ENCODE results near the gene GBA2.

Gene GBA2

DNA sequence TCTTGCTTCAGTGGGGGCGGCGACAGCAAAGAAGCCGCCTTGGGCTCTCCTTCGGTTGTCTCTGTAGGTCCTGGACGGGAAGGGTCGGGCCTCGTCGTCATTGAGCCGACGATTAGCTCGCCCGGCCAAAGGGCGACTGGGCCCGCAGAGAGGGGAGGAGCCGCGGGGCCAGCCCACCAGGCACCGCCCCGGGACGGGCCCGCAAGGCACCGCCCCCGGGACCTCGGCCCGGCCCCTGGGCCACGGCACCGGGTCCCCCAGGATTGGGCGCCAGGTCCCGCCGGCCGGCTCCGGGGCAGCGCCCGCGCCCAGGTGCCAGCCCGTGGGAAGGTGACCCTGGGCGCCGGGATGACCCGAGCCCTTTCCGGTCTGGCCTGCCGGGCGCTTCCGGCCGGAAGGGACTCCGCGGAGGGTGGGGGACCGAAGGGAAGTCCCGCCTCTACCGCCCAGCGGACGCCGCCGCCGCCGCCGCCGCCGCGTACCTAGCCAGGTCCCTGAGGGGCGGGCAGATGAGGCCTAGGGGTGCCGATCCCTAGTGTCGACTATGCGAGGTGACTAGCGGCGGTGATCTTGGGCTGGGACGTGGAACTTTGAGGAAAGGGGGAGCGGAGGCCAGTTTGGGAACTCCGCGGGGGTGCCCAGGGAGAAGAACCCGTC, at the start of gene GBA2, which contains the start of gene RGP1:
Gene GBA2 (minus strand): TSS at position 371 of the 657 bp plus-strand sequence. CDS start 524 bp downstream, outside the sequence.
Gene RGP1 (plus strand): TSS at position 430 of the 657 bp plus-strand sequence. CDS start 469 bp downstream, outside the sequence.
- Histone ChIP-seq H3K27ac (ENCODE audit: low read depth, low read length) (peak within 1 kb of the TSS; percentile 92), H3K4me3 (ENCODE audit: low read depth in 1 of 2, low read length in 2 of 2) (peak within 1 kb of the TSS; percentile 81 to 99), H3K4me1 (ENCODE audit: control insufficient read depth in 1 of 2, insufficient read depth in 2 of 2, low read length in 2 of 2) (peaks cover 37 to 42% of the 10 kb centered on the region in 2 donors), H3K36me3 (ENCODE audit: control insufficient read depth in 1 of 2, insufficient read depth in 2 of 2, low read length in 2 of 2) (peaks cover 40 to 43% of the 10 kb centered on the region in 2 donors), H3K27me3 (ENCODE audit: control insufficient read depth in 1 of 2, insufficient read depth in 2 of 2, low read length in 2 of 2) (no peaks in the 10 kb centered on the region), H3K9ac (ENCODE audit: low read depth in 1 of 2, low read length in 2 of 2) (peak within 1 kb of the TSS; percentile 95 to 96), H3K9me3 (ENCODE audit: control insufficient read depth in 1 of 2, low read length in 2 of 2) (no peaks in the 10 kb centered on the region)

DNA sequence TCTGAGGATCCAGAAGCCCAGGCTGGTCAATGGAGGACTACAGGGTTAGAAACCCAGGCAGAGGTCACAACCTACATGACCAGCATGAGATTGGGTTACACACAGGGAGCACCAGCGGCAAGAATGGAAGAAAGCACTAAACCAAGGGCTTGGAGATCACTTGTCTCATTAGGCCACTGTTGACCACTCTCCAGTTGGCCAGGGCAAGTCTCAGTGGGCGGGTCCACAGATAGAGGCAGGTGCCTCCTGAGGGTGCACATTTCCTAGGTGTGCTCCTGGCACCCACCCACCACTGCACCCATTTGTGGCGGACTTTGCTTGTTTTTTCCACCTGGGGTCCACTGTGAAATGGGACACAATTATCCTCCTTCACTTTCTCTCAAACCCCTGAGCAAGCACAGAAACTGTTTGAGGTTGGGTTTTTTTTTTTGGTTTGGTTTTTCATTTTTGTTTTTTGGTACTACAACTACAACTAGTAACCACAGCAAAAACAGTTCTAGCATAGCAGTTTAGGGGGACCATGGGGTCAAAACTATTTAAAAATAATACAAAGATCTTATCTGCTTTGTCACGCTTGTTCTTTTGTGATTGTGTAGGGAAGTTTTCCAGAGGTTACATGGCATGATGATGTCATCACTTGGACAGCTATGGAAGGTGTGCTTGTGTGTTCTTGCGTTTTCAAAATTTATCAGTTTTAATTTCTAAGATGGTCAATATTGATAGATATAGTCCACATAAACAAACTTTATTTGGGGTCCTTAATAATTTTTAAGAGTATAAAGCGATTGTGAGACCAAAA, 48.5 kb upstream of the GBA2 start:
- Histone ChIP-seq H3K4me3 (ENCODE audit: low read depth in 1 of 2, low read length in 2 of 2) (no peak overlapping the region), H3K4me1 (ENCODE audit: control insufficient read depth in 1 of 2, insufficient read depth in 2 of 2, low read length in 2 of 2) (peaks cover 2 to 4% of the 10 kb centered on the region in 2 donors), H3K36me3 (ENCODE audit: control insufficient read depth in 1 of 2, insufficient read depth in 2 of 2, low read length in 2 of 2) (peaks cover 8 to 28% of the 10 kb centered on the region in 2 donors), H3K9ac (ENCODE audit: low read depth in 1 of 2, low read length in 2 of 2) (no peak overlapping the region), H3K27me3 (ENCODE audit: control insufficient read depth in 1 of 2, insufficient read depth in 2 of 2, low read length in 2 of 2) (no peaks in the 10 kb centered on the region), H3K9me3 (ENCODE audit: control insufficient read depth in 1 of 2, low read length in 2 of 2) (no peaks in the 10 kb centered on the region), H3K27ac (ENCODE audit: low read depth, low read length) (no peak overlapping the region)

DNA sequence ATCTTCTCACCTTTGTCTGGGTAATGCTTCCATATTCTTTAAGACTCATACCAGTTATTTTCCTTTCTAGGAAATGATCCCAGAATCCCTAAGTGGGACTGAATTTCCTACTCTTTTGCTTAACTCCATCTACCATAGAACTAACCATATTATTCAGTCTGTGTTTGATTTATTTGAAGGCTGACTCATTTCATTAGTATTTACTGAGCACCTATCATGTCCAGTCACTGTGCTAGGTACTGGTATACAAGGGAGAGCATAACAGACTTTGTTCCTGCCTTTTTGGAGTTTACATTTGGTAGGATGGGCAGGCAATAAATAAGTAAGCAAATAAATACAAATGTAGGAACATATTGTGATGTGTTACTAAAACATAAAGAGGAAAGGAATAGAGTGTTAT, 46.7 kb upstream of the GBA2 start:
- Histone ChIP-seq H3K36me3 (ENCODE audit: control insufficient read depth in 1 of 2, insufficient read depth in 2 of 2, low read length in 2 of 2) (peaks cover 0 to 18% of the 10 kb centered on the region in 2 donors), H3K4me1 (ENCODE audit: control insufficient read depth in 1 of 2, insufficient read depth in 2 of 2, low read length in 2 of 2) (peaks cover 4 to 5% of the 10 kb centered on the region in 2 donors), H3K9ac (ENCODE audit: low read depth in 1 of 2, low read length in 2 of 2) (no peak overlapping the region), H3K4me3 (ENCODE audit: low read depth in 1 of 2, low read length in 2 of 2) (no peak overlapping the region), H3K27me3 (ENCODE audit: control insufficient read depth in 1 of 2, insufficient read depth in 2 of 2, low read length in 2 of 2) (no peaks in the 10 kb centered on the region), H3K27ac (ENCODE audit: low read depth, low read length) (no peak overlapping the region), H3K9me3 (ENCODE audit: control insufficient read depth in 1 of 2, low read length in 2 of 2) (no peaks in the 10 kb centered on the region)

DNA sequence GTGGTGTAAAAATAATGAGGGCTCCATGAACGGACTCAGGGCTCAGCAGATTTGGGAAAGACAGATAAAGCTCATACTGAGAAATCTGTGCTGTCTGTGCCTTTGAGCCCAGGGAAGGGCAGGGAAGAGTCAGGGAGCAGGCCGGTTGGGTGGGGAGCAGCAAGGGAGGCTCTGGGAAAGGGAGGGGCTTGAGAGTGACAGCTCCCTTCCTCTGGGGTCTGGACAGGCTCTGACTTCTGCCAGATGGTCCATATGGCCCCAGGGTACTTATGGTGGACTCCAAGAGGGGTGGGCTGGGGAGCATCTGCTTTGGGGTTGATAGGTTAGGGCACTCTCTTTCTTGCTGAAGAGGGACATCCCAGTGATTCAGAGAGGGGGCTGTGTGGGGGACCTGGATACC, 44.4 kb upstream of the GBA2 start:
- no peaks in the 10 kb centered on the region for H3K27me3 ChIP-seq (ENCODE audit: control insufficient read depth in 1 of 2, insufficient read depth in 2 of 2, low read length in 2 of 2)
- no peaks in the 10 kb centered on the region for H3K9me3 ChIP-seq (ENCODE audit: control insufficient read depth in 1 of 2, low read length in 2 of 2)
- H3K27ac ChIP-seq (ENCODE audit: low read depth, low read length), result no peak overlapping the region
- no peak overlapping the region for H3K4me3 ChIP-seq (ENCODE audit: low read depth in 1 of 2, low read length in 2 of 2)
- H3K9ac ChIP-seq (ENCODE audit: low read depth in 1 of 2, low read length in 2 of 2), result no peak overlapping the region
- H3K36me3 ChIP-seq (ENCODE audit: control insufficient read depth in 1 of 2, insufficient read depth in 2 of 2, low read length in 2 of 2), result peaks cover 0 to 10% of the 10 kb centered on the region in 2 donors
- H3K4me1 ChIP-seq (ENCODE audit: control insufficient read depth in 1 of 2, insufficient read depth in 2 of 2, low read length in 2 of 2), result peaks cover 4 to 5% of the 10 kb centered on the region in 2 donors

DNA sequence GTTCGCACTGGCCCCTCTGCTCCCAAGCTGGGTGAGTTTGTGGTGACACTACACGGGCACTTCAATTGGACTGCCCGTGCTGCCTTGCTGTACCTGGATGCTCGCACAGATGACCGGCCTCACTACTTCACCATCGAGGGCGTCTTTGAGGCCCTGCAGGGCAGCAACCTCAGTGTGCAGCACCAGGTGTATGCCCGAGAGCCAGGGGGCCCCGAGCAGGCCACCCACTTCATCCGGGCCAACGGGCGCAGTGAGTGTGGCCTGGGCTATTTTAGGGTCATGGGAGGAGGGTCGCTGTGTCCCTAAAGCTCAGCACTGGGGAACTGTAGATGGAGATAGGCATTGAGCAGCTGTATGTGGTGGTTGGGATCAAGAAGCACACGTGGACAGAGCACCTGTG, 43.8 kb upstream of the GBA2 start:
- Histone ChIP-seq H3K9me3 (ENCODE audit: control insufficient read depth in 1 of 2, low read length in 2 of 2) (no peaks in the 10 kb centered on the region), H3K36me3 (ENCODE audit: control insufficient read depth in 1 of 2, insufficient read depth in 2 of 2, low read length in 2 of 2) (peaks cover 0 to 10% of the 10 kb centered on the region in 2 donors), H3K4me1 (ENCODE audit: control insufficient read depth in 1 of 2, insufficient read depth in 2 of 2, low read length in 2 of 2) (peaks cover 4 to 5% of the 10 kb centered on the region in 2 donors), H3K9ac (ENCODE audit: low read depth in 1 of 2, low read length in 2 of 2) (no peak overlapping the region), H3K27me3 (ENCODE audit: control insufficient read depth in 1 of 2, insufficient read depth in 2 of 2, low read length in 2 of 2) (no peaks in the 10 kb centered on the region), H3K4me3 (ENCODE audit: low read depth in 1 of 2, low read length in 2 of 2) (no peak overlapping the region), H3K27ac (ENCODE audit: low read depth, low read length) (no peak overlapping the region)

DNA sequence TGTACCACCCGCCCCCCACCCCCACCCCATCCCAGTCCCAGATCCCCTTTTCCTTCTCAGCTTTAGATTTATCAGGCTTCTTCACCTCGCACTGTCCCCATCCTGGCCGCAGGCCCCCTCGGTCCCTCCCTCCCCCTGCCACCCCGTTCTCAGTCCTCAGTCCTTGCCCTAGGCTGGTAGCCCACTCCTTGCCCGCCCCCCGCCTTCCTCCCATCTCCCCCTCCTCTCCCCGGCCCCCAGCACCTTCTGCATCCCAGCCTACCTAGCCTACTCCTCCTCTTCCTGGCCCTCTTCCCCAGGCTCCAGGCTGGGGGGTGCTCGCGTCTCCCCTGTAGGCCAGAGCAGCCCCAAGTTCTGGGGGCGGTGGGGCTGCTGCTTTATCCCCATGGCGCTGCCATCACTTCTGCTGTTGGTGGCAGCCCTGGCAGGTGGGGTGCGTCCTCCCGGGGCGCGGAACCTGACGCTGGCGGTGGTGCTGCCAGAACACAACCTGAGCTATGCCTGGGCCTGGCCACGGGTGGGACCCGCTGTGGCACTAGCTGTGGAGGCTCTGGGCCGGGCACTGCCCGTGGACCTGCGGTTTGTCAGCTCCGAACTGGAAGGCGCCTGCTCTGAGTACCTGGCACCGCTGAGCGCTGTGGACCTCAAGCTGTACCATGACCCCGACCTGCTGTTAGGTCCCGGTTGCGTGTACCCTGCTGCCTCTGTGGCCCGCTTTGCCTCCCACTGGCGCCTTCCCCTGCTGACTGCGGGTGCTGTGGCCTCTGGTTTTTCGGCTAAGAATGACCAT, 43.2 kb upstream of the GBA2 start:
- Histone ChIP-seq H3K9ac (ENCODE audit: low read depth in 1 of 2, low read length in 2 of 2) (no peak overlapping the region), H3K27ac (ENCODE audit: low read depth, low read length) (no peak overlapping the region), H3K4me1 (ENCODE audit: control insufficient read depth in 1 of 2, insufficient read depth in 2 of 2, low read length in 2 of 2) (peaks cover 4 to 5% of the 10 kb centered on the region in 2 donors), H3K36me3 (ENCODE audit: control insufficient read depth in 1 of 2, insufficient read depth in 2 of 2, low read length in 2 of 2) (peaks cover 0 to 10% of the 10 kb centered on the region in 2 donors), H3K4me3 (ENCODE audit: low read depth in 1 of 2, low read length in 2 of 2) (no peak overlapping the region), H3K27me3 (ENCODE audit: control insufficient read depth in 1 of 2, insufficient read depth in 2 of 2, low read length in 2 of 2) (no peaks in the 10 kb centered on the region), H3K9me3 (ENCODE audit: control insufficient read depth in 1 of 2, low read length in 2 of 2) (no peaks in the 10 kb centered on the region)

DNA sequence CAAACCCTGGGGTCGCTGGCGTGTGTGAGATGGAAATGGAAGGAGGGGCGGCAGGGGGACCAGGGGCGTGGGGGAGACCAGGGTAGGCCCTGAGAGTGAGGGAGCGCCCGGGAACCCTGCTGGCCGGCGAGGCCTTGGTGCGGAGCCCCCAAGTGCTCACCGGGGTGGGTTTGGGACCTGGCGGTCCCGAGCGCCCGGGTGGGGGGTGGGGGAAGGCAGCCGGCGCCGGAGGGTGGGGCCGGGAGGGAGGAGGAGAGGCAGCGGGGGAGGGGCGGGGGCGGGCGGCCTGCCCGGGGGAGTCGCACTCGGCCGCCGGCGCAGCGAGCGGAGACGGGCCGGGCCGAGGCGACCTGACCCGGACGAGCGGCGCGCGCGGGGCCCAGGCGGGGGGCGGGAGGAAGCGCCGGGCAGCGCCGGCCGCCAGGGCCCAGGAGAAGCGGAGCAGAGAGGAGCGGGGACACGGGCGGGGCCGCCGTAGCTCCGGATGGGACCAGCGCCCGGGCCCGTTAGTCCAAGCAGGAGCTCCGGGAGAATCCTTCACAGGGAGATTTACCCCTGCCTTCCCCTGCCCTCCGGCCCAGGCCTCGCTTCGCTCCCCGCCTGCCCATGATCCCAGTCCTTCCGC, 42.4 kb upstream of the GBA2 start, which contains the start of gene NPR2:
Gene NPR2 (plus strand): TSS at position 295 of the 625 bp plus-strand sequence. CDS start 818 bp downstream, outside the sequence.
- peaks cover 4 to 5% of the 10 kb centered on the region in 2 donors for H3K4me1 ChIP-seq (ENCODE audit: control insufficient read depth in 1 of 2, insufficient read depth in 2 of 2, low read length in 2 of 2)
- no peaks in the 10 kb centered on the region for H3K9me3 ChIP-seq (ENCODE audit: control insufficient read depth in 1 of 2, low read length in 2 of 2)
- H3K9ac ChIP-seq (ENCODE audit: low read depth in 1 of 2, low read length in 2 of 2), result no peak within 1 kb of the TSS
- H3K27me3 ChIP-seq (ENCODE audit: control insufficient read depth in 1 of 2, insufficient read depth in 2 of 2, low read length in 2 of 2), result no peaks in the 10 kb centered on the region
- no peak within 1 kb of the TSS for H3K27ac ChIP-seq (ENCODE audit: low read depth, low read length)
- H3K36me3 ChIP-seq (ENCODE audit: control insufficient read depth in 1 of 2, insufficient read depth in 2 of 2, low read length in 2 of 2), result peaks cover 0 to 10% of the 10 kb centered on the region in 2 donors
- H3K4me3 ChIP-seq (ENCODE audit: low read depth in 1 of 2, low read length in 2 of 2), result peak within 1 kb of the TSS in 1 of 2 donors; percentile 40

DNA sequence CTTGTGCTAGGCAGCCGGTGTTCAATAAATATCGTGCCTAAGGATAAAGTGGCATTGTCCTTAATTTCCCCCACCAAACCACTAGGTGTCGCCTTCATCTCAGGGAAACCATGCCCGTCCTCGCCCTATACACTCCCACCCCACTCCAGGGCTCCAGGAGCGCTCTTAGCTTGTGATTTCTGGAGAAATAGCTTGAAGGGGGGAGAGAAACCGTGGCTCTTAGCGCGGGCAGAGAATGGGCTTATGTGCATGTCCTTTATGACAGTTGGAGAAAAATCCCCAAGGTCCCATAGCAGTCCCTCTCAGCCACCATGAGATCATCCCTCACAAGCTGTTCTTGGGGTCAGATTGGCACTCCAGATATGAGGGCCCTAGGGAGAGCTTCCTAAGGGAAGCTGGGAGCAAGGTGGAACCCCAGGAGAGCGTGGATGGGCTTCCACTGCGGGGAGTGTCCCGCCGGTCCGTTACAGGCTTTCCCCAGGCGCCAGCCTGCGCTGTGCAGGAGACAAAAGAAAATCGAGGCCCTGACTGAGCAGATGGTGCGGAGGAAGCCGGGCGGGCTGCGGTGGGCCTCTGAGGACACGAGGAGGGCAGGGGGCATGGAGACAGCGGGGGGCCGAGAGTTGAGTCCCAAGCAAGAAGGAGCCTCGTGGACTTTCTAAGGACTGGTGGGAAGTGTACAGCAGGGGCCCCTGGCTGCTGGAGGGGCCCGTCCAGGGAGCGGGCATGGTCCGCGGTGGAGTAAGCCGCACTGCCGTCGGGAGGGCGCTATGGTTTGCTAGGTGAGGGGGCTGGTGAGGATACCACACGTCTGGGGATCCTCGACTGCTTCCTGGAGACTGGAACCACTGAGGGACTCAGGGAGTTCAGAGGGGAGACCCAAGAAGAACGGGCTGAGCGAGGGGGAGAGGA, 41.6 kb upstream of the GBA2 start:
- Histone ChIP-seq H3K9ac (ENCODE audit: low read depth in 1 of 2, low read length in 2 of 2) (no peak overlapping the region), H3K27ac (ENCODE audit: low read depth, low read length) (no peak overlapping the region), H3K27me3 (ENCODE audit: control insufficient read depth in 1 of 2, insufficient read depth in 2 of 2, low read length in 2 of 2) (no peaks in the 10 kb centered on the region), H3K4me1 (ENCODE audit: control insufficient read depth in 1 of 2, insufficient read depth in 2 of 2, low read length in 2 of 2) (peaks cover 4 to 5% of the 10 kb centered on the region in 2 donors), H3K4me3 (ENCODE audit: low read depth in 1 of 2, low read length in 2 of 2) (no peak overlapping the region), H3K9me3 (ENCODE audit: control insufficient read depth in 1 of 2, low read length in 2 of 2) (no peaks in the 10 kb centered on the region), H3K36me3 (ENCODE audit: control insufficient read depth in 1 of 2, insufficient read depth in 2 of 2, low read length in 2 of 2) (peaks cover 0 to 10% of the 10 kb centered on the region in 2 donors)

DNA sequence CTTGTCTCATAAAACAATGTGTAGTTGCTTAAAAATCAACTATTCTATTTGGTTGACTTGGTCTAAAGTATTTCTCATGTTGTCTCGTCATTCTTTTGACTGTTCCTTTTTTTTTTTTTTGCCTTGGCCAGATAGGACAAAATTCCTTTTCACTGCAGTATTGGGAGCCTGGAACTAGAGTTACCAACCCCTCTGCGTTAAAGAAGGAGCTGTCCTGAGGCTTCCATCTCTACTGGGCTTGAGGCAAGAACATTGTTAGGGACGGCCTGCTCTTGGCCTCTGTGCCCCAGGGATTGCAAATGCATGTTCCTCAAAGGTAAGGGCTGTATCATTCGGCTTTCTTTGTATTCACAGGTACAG, 41.0 kb upstream of the GBA2 start:
- Histone ChIP-seq H3K36me3 (ENCODE audit: control insufficient read depth in 1 of 2, insufficient read depth in 2 of 2, low read length in 2 of 2) (peaks cover 0 to 10% of the 10 kb centered on the region in 2 donors), H3K27me3 (ENCODE audit: control insufficient read depth in 1 of 2, insufficient read depth in 2 of 2, low read length in 2 of 2) (no peaks in the 10 kb centered on the region), H3K27ac (ENCODE audit: low read depth, low read length) (no peak overlapping the region), H3K4me3 (ENCODE audit: low read depth in 1 of 2, low read length in 2 of 2) (no peak overlapping the region), H3K4me1 (ENCODE audit: control insufficient read depth in 1 of 2, insufficient read depth in 2 of 2, low read length in 2 of 2) (peaks cover 4 to 5% of the 10 kb centered on the region in 2 donors), H3K9ac (ENCODE audit: low read depth in 1 of 2, low read length in 2 of 2) (no peak overlapping the region), H3K9me3 (ENCODE audit: control insufficient read depth in 1 of 2, low read length in 2 of 2) (no peaks in the 10 kb centered on the region)
